Left renal pelvis (tissue), 4 donors: ENCODE data around the gene NXPH1. TPM values are rescaled to one million over a fixed set of nuclear protein-coding genes. Genes with fewer than 3 reads are reported as not detected.

Experiments
- DNase-seq, 4 donors: peaks; one replicate each; pipeline ENCODE4 v3.0.0-alpha.2; 2013; ENCODE audit warnings: low read depth in 4 of 4, low spot score in 3 of 4
- polyA plus RNA-seq, 4 donors: library from polyadenylated mRNA; unstranded; fragments of 120-200 nt; gene quantifications; one replicate each; pipeline ENCODE4 v1.2.1, GENCODE V29; 2013; ENCODE audit not compliant: insufficient read length in 4 of 4

NXPH1 gene
- polyA plus RNA-seq, 4 donors: 0.12 to 1.6 (median 0.30) TPM

- no peak for DNase-seq
Observed at GRCh38 chr7:8585591-8585990, 152.2 kb downstream of the NXPH1 start.

GRCh38 chr7:8590225-8590624 lies 156.8 kb downstream of the NXPH1 start:
- no peak for DNase-seq

- DNase-seq: no peak
Observed at GRCh38 chr7:8590791-8591190, 157.4 kb downstream of the NXPH1 start.

GRCh38 chr7:8591289-8591688 lies 157.9 kb downstream of the NXPH1 start:
- DNase-seq: no peak

GRCh38 chr7:8592167-8592566 lies 158.8 kb downstream of the NXPH1 start:
- no peak for DNase-seq

- DNase-seq: peak in 2 of 4 donors; percentile 10 to 12
Observed at GRCh38 chr7:8594115-8594514, 160.7 kb downstream of the NXPH1 start.

- DNase-seq: no peak
Observed at GRCh38 chr7:8597565-8597964, 164.2 kb downstream of the NXPH1 start.

- no peak for DNase-seq
Observed at GRCh38 chr7:8601121-8601520, 167.7 kb downstream of the NXPH1 start.

GRCh38 chr7:8605221-8605620 lies 171.8 kb downstream of the NXPH1 start:
- no peak for DNase-seq

- no peak for DNase-seq
Observed at GRCh38 chr7:8612584-8612983, 179.2 kb downstream of the NXPH1 start.

- no peak for DNase-seq
Observed at GRCh38 chr7:8613191-8613590, 179.8 kb downstream of the NXPH1 start.

- no peak for DNase-seq
Observed at GRCh38 chr7:8615019-8615418, 181.6 kb downstream of the NXPH1 start.

GRCh38 chr7:8618441-8619070 lies 185.1 kb downstream of the NXPH1 start:
- no peak for DNase-seq

- no peak for DNase-seq
Observed at GRCh38 chr7:8620169-8620568, 186.8 kb downstream of the NXPH1 start.

- DNase-seq: no peak
Observed at GRCh38 chr7:8625612-8626011, 192.2 kb downstream of the NXPH1 start.

GRCh38 chr7:8627325-8627724 lies 193.9 kb downstream of the NXPH1 start:
- DNase-seq: no peak

- DNase-seq: no peak
Observed at GRCh38 chr7:8628656-8629055, 195.2 kb downstream of the NXPH1 start.

GRCh38 chr7:8629504-8629903 lies 196.1 kb downstream of the NXPH1 start:
- DNase-seq: no peak

GRCh38 chr7:8637322-8637721 lies 203.9 kb downstream of the NXPH1 start:
- DNase-seq: no peak

GRCh38 chr7:8638076-8638475 lies 204.7 kb downstream of the NXPH1 start:
- DNase-seq: peak in 3 of 4 donors; percentile 12 to 26 (median 17)

GRCh38 chr7:8639668-8640067 lies 206.3 kb downstream of the NXPH1 start:
- DNase-seq: no peak

- DNase-seq: no peak
Observed at GRCh38 chr7:8640671-8641070, 207.3 kb downstream of the NXPH1 start.
